Hepatocyte (in vitro differentiated cells): Measurements from ENCODE around the gene WNT6.

Experiments
- EZH2 ChIP-seq: fragments of 200-600 bp; sonication (generic); IDR thresholded peaks from 2 replicates; pipeline ENCODE4 v1.6.1; 2016; ENCODE audit warnings: antibody characterized with exemption, mild to moderate bottlenecking, borderline replicate concordance
- EZH2phosphoT487 ChIP-seq: fragments of 200-600 bp; sonication (generic); IDR thresholded peaks from one replicate; pipeline ENCODE4 v1.6.1; 2018; ENCODE audit warnings: antibody characterized with exemption, mild to moderate bottlenecking, low read depth, moderate library complexity; ENCODE audit not compliant: unreplicated experiment, severe bottlenecking
- TF ChIP-seq, protein P1 (sequence below): fragments of 200-600 bp; sonication (generic); IDR thresholded peaks from 2 replicates; pipeline ENCODE4 v1.5.1; 2016; ENCODE audit warnings: antibody characterized with exemption, mild to moderate bottlenecking; ENCODE audit not compliant: poor library complexity

DNA sequence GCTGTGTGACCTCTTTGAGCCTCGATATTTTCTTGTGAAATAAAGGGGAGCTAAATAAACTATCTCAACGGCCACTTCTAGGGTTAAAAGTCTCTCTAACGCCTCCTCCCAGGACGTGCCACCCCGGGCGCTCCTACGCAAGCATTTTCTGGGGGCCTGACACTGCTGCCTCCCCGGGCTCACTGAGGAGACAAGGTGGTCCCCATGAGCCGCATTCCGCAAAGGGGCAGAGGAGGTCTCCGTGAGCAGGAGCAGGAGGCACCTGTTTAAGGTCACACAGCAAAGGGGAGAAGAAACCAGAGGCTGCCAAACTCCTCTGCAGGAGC, 20.1 kb downstream of the WNT6 start:
- TF ChIP-seq, protein P1, sequence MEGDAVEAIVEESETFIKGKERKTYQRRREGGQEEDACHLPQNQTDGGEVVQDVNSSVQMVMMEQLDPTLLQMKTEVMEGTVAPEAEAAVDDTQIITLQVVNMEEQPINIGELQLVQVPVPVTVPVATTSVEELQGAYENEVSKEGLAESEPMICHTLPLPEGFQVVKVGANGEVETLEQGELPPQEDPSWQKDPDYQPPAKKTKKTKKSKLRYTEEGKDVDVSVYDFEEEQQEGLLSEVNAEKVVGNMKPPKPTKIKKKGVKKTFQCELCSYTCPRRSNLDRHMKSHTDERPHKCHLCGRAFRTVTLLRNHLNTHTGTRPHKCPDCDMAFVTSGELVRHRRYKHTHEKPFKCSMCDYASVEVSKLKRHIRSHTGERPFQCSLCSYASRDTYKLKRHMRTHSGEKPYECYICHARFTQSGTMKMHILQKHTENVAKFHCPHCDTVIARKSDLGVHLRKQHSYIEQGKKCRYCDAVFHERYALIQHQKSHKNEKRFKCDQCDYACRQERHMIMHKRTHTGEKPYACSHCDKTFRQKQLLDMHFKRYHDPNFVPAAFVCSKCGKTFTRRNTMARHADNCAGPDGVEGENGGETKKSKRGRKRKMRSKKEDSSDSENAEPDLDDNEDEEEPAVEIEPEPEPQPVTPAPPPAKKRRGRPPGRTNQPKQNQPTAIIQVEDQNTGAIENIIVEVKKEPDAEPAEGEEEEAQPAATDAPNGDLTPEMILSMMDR, result no peak
- TF ChIP-seq EZH2 (no peak), EZH2phosphoT487 (no peak)
